ENCODE data around the gene RAPGEF6.
A peak's percentile ranks its signal among the peaks of the same experiment; 100 is the strongest.
"Not testable (repeated sequence)": the region's sequence is repeated elsewhere in the genome, so short reads cannot be mapped to it uniquely, and the experiment has no call there.

RAPGEF6 gene, protein sequence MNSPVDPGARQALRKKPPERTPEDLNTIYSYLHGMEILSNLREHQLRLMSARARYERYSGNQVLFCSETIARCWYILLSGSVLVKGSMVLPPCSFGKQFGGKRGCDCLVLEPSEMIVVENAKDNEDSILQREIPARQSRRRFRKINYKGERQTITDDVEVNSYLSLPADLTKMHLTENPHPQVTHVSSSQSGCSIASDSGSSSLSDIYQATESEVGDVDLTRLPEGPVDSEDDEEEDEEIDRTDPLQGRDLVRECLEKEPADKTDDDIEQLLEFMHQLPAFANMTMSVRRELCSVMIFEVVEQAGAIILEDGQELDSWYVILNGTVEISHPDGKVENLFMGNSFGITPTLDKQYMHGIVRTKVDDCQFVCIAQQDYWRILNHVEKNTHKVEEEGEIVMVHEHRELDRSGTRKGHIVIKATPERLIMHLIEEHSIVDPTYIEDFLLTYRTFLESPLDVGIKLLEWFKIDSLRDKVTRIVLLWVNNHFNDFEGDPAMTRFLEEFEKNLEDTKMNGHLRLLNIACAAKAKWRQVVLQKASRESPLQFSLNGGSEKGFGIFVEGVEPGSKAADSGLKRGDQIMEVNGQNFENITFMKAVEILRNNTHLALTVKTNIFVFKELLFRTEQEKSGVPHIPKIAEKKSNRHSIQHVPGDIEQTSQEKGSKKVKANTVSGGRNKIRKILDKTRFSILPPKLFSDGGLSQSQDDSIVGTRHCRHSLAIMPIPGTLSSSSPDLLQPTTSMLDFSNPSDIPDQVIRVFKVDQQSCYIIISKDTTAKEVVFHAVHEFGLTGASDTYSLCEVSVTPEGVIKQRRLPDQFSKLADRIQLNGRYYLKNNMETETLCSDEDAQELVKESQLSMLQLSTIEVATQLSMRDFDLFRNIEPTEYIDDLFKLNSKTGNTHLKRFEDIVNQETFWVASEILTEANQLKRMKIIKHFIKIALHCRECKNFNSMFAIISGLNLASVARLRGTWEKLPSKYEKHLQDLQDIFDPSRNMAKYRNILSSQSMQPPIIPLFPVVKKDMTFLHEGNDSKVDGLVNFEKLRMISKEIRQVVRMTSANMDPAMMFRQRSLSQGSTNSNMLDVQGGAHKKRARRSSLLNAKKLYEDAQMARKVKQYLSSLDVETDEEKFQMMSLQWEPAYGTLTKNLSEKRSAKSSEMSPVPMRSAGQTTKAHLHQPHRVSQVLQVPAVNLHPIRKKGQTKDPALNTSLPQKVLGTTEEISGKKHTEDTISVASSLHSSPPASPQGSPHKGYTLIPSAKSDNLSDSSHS (N-terminal part only)
- total RNA-seq = 29.7 to 71.1 (median 65.6) reads per million in 3 experiments

DNA sequence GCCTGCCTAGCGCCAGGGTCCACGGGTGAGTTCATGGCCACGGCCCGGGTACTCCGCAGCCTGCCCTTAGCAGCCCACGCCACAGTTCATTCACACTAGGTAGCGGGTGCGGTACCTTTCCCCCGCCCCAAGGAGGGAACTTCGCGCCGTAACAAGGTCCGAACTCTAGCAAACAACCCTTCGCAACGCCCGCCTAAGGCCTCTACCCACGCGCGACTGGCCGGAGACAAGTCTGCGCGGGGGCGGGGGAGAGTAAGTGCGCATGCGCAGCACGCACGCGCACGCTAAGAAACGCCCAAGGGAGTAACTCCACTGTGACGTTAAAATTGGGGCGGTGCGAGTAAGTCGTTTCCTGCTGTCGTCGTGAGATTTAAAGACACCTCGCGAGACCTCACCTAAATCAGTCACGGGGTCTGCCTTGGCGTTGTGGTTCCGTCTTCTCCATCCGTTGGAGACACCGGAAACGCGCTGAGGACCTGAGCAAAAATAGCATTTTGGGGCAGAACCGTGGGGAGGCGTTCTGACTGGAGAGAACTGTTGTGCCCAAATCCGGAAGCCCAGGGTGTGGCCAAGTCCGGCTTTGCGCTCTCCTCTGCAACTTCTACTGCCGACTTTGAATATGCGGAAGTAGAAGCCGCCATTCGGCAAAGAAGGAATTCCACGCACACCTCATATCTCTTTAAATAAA, at the start of gene RAPGEF6:
RAPGEF6 (minus strand) TSS at position 234 of the 688 bp plus-strand sequence; CDS start at position 35, 199 bp downstream.
- peak; percentile 99 for DNase-seq

GRCh38 chr5:131684595-131684994, 49.6 kb upstream of the RAPGEF6 start:
- no peak for DNase-seq

- DNase-seq = no peak
Observed at GRCh38 chr5:131684051-131684450, 49.0 kb upstream of the RAPGEF6 start.

GRCh38 chr5:131682826-131683225, 47.8 kb upstream of the RAPGEF6 start:
- no peak for DNase-seq

DNA sequence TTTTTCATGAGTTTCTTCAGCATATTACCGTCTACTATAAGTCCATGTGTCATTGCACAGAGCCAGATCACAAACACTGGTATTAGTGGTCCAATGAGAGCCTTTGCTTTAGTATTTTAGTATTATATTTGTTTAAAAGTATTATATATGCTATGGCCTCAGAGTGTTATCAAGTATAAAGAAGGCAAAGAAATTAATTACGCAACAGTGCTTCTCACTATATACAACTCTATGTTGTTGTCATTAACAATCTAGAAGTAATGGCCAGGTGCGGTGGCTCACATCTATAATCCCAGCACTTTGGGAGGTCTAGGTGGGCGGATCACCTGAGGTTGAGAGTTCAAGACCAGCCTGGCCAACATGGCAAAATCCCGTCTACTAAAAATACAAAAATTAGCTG, 47.1 kb upstream of the RAPGEF6 start:
- no peak for DNase-seq

DNA sequence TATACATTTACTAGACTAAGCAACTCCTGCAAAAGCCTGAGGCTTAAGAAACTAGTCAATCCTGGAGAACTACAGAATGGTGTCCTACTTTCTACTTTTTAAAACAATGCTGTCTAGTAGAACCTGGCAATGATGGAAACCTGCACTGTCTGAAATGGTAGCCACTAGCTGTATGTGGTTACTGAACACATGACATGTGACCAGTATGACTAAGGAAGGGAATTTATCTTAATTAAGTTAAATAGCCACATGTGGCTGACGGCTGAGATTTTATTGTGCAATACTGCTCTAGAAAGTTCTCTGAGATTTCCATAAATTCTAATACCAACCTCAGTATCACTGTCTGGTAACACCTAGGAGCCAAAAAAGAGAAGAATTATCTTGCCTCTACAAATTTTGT, 44.9 kb upstream of the RAPGEF6 start:
- no peak for DNase-seq

DNA sequence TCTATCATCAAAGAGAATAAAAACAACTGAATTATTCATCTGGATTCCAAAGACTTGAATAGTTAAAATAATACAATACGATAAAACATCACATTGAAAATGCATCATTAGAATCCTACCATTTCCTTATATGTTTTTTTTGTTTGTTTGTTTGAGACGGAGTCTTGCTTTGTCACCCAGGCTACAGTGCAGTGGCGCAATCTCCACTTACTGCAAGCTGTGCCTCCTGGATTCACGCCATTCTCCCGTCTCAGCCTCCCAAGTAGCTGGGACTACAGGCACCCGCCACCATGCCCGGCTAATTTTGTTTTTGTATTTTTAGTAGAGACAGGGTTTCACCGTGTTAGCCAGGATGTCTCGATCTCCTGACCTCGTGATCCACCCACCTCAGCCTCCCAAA, 43.2 kb upstream of the RAPGEF6 start:
- DNase-seq = not testable (repeated sequence)

GRCh38 chr5:131677115-131677514, 42.1 kb upstream of the RAPGEF6 start:
- DNase-seq = no peak

GRCh38 chr5:131672776-131673175, 37.7 kb upstream of the RAPGEF6 start:
- DNase-seq = no peak

- DNase-seq = no peak
Observed at GRCh38 chr5:131671994-131672655, 37.1 kb upstream of the RAPGEF6 start.

- DNase-seq = no peak
Observed at GRCh38 chr5:131671409-131671808, 36.4 kb upstream of the RAPGEF6 start.

- DNase-seq = no peak
Observed at GRCh38 chr5:131664929-131665328, 29.9 kb upstream of the RAPGEF6 start.

- DNase-seq = no peak
Observed at GRCh38 chr5:131661933-131662332, 26.9 kb upstream of the RAPGEF6 start.

- DNase-seq = no peak
Observed at GRCh38 chr5:131659841-131660240, 24.8 kb upstream of the RAPGEF6 start.

GRCh38 chr5:131659290-131659689, 24.3 kb upstream of the RAPGEF6 start:
- DNase-seq = no peak

DNA sequence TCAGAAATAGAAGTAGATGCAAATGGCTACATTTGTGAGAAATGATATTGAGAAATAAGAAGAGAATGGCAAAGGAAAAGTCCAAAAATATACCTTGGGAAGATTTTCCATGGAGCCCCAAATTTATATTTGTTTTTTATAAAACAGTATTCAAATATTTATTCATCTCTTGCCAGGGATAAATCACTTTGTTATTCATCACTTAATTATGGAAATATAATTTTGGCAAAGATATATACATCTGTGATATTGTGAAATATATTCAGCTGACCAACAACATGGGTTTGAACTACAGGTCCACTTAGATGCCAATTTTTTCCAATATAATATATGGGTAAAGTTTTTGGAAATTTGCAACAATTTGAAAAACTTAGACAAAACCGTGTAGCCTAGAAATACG, 19.7 kb upstream of the RAPGEF6 start:
- DNase-seq = no peak

- DNase-seq = no peak
Observed at GRCh38 chr5:131654309-131654708, 19.3 kb upstream of the RAPGEF6 start.

DNA sequence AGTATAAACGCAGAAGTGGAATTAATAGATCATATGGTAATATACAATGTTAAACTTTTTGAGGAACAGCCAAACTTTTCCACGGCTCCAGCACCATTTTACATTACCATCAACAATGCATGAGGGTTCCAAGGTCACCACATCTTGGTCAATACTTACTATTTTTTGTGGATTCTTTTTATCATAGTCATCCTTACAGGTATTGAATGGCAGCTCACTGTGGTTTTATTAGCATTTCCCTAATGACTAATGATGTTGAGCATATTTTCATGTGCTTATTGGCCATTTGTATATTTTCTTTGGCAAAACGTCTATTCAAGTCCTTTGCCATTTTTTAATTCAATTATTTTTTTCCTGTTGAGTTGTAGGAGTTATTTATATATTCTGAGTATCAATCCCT, 14.1 kb upstream of the RAPGEF6 start:
- no peak for DNase-seq

GRCh38 chr5:131647048-131647769, 12.2 kb upstream of the RAPGEF6 start:
- no peak for DNase-seq

DNA sequence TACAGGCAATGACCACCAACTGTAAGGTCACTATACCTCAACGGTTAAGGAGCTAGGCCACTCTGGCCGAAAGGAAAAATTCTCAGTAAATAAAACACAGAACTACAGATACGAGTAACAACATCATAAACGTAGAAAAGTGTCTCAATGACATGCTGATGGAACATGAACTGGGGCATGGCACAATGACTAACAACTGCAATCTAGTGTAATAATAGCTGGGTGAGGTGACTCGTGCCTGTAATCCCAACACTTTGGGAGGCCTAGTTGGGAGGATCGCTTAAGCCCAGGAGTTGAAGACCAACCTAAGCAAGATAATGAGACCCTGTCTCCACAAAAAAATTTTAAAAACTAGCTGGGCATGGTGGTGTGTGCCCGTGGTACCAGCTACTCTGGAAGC, 9.8 kb upstream of the RAPGEF6 start:
- no peak for DNase-seq

DNA sequence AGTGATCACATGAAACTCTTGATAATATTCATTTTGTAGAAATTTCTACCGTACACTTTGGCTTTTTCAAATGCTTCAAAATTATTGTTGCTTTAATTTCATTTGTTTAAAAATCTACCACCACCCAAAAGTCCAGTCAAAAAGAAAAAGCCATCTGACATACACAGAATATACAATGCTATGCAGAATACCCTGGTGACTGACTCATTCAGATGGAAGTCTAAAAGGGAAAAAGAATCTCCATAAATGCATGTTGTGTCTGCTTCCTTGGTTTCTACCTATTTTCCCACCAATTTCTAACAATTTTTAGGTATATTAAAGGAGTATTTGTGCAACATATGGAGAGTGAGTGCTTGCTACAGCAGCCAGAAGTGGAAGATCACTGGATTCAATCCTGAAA, 9.3 kb upstream of the RAPGEF6 start:
- no peak for DNase-seq

All from central memory CD4-positive, alpha-beta T cell (primary cell).